AG08396 (cell line): ENCODE data around the gene CBY1.

Experiments
- DNase-seq: peaks from one replicate; pipeline ENCODE4 v3.0.0; 2012; ENCODE audit warnings: low spot score, mixed read lengths

CBY1 gene

GRCh38 chr22:38649841-38650522 lies 6.5 kb upstream of the CBY1 start:
- DNase-seq, result no peak

- DNase-seq, result no peak
Measured at GRCh38 chr22:38652859-38653258, 3.6 kb upstream of the CBY1 start.

GRCh38 chr22:38653741-38654140 lies 2.7 kb upstream of the CBY1 start:
- no peak for DNase-seq

- no peak for DNase-seq
Measured at GRCh38 chr22:38655519-38656255, 751 bp upstream of the CBY1 start.

- DNase-seq, result peak; percentile 33
Measured at GRCh38 chr22:38657045-38657909, 839 bp downstream of the CBY1 start.

GRCh38 chr22:38674888-38675287 lies 18.4 kb downstream of the CBY1 start:
- DNase-seq, result no peak

- DNase-seq, result no peak
Measured at GRCh38 chr22:38675833-38676232, 19.4 kb downstream of the CBY1 start.

- DNase-seq, result peak; percentile 95
Measured at GRCh38 chr22:38681582-38682335, 25.3 kb downstream of the CBY1 start, which contains the start of gene TOMM22. TOMM22 (plus strand) TSS chr22:38681957; CDS start chr22:38681979, 22 bp downstream.

- DNase-seq, result no peak
Measured at GRCh38 chr22:38684895-38685294, 28.5 kb downstream of the CBY1 start.

GRCh38 chr22:38685761-38686160 lies 29.3 kb downstream of the CBY1 start:
- DNase-seq, result no peak

- no peak for DNase-seq
Measured at GRCh38 chr22:38689651-38690050, 33.2 kb downstream of the CBY1 start.

GRCh38 chr22:38694049-38694448 lies 37.6 kb downstream of the CBY1 start:
- DNase-seq, result no peak

GRCh38 chr22:38694940-38695339 lies 38.5 kb downstream of the CBY1 start:
- DNase-seq, result no peak

GRCh38 chr22:38696606-38697424 lies 40.4 kb downstream of the CBY1 start:
- DNase-seq, result peak; percentile 66

GRCh38 chr22:38697425-38698089 lies 41.1 kb downstream of the CBY1 start:
- DNase-seq, result no peak

- DNase-seq, result no peak
Measured at GRCh38 chr22:38698407-38699094, 42.1 kb downstream of the CBY1 start.

GRCh38 chr22:38699143-38699542 lies 42.7 kb downstream of the CBY1 start:
- no peak for DNase-seq

- peak; percentile 42 for DNase-seq
Measured at GRCh38 chr22:38699784-38700183, 43.3 kb downstream of the CBY1 start.

GRCh38 chr22:38700270-38700788 lies 43.9 kb downstream of the CBY1 start:
- peak; percentile 74 for DNase-seq
